22Rv1 (cell line): ENCODE data around the gene SURF6.

Experiments
- H3K27ac ChIP-seq: fragments of 450-650 bp; 2 replicates; pipeline ENCODE4 v1.5.1; 2017
- ZFX ChIP-seq: fragments of 450-650 bp; IDR thresholded peaks from 2 replicates; pipeline ENCODE4 v1.6.1; 2017; ENCODE audit warnings: antibody characterized with exemption, borderline replicate concordance
- TF ChIP-seq, protein P1 (sequence below): fragments of 450-650 bp; IDR thresholded peaks from 2 replicates; pipeline ENCODE4 v1.5.1; 2017; ENCODE audit warnings: mild to moderate bottlenecking

SURF6 gene

DNA sequence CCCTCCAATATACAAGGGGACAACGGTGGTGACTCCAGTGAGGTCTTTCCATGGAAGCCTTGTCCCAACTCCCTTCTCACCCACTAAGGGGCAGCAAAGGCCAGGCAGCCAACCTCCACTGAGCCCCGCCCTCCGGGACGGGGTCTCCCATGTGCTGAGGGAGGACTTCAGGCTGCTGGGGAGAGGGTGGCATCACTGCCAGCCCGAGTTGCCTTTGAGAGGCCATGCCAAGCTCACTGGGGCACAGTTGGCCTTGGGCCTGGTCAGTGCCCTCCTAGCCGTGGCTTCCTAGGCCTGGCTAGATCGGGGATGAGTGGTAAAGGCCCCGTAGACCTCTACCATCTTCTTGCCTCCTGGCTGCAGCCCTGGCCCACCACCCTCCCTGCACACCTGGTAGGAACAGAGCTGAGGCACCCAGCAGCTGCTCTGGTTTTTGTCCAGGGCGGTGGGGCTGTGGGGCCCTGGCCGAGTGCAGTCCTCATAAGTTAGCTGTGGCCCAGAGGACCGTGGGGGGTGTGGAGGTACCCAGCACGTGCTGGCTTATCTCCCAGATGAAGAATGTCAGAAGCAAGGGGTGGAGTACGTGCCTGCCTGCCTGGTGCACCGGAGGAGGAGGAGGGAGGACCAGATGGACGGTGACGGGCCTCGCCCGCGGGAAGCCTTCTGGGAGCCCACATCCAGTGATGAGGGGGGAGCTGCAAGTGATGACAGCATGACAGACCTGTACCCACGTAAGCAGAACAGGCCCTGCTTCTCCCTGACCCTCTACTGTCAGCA lies 23.6 kb upstream of the SURF6 start:
- TF ChIP-seq ZFX, result no peak
- TF ChIP-seq, protein P1, sequence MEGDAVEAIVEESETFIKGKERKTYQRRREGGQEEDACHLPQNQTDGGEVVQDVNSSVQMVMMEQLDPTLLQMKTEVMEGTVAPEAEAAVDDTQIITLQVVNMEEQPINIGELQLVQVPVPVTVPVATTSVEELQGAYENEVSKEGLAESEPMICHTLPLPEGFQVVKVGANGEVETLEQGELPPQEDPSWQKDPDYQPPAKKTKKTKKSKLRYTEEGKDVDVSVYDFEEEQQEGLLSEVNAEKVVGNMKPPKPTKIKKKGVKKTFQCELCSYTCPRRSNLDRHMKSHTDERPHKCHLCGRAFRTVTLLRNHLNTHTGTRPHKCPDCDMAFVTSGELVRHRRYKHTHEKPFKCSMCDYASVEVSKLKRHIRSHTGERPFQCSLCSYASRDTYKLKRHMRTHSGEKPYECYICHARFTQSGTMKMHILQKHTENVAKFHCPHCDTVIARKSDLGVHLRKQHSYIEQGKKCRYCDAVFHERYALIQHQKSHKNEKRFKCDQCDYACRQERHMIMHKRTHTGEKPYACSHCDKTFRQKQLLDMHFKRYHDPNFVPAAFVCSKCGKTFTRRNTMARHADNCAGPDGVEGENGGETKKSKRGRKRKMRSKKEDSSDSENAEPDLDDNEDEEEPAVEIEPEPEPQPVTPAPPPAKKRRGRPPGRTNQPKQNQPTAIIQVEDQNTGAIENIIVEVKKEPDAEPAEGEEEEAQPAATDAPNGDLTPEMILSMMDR, result 0 out of 2 replicates have a peak, but pooled peaks have one; percentile 18
- H3K27ac ChIP-seq, result no peak overlapping the region

DNA sequence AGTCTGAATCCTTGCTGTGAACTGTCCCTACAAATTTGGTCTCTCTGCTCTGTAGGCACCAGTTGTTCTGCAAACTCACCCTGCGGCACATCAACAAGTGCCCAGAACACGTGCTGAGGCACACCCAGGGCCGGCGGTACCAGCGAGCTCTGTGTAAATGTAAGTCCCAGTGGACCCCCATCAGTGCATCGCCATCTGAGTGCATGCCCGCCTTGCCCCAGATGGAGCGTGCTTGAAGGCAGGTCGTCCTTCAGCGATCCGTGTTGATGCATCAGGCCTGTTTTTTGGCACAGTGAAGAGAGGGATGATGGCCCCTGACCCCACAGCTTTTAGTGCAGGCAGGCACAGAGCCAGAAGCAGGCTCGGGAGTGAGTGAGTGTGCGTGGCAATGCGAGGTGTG lies 21.7 kb upstream of the SURF6 start:
- peak overlapping the region; percentile 71 for H3K27ac ChIP-seq
- TF ChIP-seq, protein P1, result no peak
- TF ChIP-seq ZFX, result no peak

DNA sequence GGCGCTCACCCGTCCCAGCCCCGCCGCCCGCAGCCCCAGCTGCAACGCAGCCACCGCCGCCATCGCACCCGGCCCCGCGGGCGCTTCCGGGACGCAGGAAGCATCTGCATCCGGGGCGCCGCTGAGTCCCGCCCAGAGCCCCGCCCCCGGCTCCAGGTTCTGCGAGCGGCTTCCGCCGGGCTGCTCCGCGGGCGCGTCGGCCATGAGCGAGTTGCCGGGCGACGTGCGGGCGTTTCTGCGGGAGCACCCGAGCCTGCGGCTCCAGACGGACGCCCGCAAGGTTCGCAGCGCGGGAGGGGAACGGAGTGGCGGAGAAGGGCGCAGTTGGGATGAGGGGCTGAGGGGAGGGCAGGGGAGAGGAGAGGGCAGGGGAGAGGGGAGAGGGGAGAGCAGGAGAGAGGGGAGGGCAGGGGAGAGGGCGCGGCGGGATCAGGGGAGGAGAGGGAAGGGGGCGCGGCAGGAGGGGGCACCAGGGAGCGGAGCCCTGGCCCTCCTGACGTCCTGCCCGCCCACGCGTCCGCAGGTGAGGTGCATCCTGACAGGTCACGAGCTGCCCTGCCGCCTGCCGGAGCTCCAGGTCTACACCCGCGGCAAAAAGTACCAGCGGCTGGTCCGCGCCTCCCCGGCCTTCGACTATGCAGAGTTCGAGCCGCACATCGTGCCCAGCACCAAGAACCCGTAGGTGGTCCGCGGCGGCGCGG lies 20.6 kb upstream of the SURF6 start, which contains the start of the genes SURF1 and SURF2:
Gene SURF1, minus strand, starts transcription at position 97 of the 701 bp plus-strand sequence. Its CDS starts 34 bp downstream, at position 63.
Gene SURF2, plus strand, starts transcription at position 160 of the 701 bp plus-strand sequence. Its CDS starts 43 bp downstream, at position 203.
- H3K27ac ChIP-seq, result peak within 1 kb of the TSS; percentile 71
- no peak for TF ChIP-seq ZFX
- TF ChIP-seq, protein P1, result peak; percentile 35

DNA sequence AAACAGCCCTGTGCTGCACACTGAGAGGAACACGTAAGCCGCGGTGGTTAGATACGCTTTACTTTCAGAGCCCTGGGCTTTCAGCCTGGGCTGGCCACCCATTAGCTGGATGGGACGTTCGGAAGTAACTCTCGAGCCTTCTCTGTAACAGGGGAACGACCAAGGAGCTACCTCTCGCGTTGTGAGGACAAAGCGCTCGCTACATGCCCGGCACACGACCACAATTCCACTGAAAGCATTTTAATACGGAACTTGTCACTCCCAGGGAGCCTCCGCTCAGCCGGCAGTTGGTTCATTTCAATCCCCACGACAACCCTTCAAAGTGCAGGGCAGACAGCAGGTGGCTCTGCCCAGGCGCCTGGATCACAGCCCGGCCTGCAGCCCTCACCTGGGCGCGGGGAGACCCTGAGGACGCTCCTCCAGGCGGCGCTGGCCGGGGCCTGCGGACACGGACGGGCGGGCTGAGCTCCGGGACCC lies 19.9 kb upstream of the SURF6 start:
- TF ChIP-seq ZFX, result no peak
- TF ChIP-seq, protein P1, result no peak
- peak overlapping the region; percentile 71 for H3K27ac ChIP-seq

DNA sequence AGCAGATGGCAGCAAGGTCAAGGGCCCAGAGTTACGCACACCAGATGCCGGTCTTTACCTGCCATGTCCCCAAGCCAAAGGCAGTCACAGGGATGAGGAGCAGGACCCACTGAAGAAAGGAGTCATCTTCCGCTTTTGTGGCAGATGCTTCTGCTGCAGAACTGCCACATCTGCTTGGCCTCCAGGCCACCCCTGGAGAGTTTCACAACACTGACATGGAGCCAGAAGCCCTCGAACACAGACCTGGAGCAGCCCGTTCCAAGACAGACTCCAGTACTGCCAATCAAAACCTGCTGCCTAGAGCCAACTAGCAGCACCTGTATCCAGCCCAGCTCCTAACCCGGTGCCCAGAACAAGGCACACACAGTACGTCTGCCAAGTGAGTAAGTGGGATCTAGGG lies 18.8 kb upstream of the SURF6 start:
- H3K27ac ChIP-seq, result peak overlapping the region; percentile 71; the same call in 1 of the 2 replicates
- TF ChIP-seq, protein P1, result no peak
- TF ChIP-seq ZFX, result no peak

DNA sequence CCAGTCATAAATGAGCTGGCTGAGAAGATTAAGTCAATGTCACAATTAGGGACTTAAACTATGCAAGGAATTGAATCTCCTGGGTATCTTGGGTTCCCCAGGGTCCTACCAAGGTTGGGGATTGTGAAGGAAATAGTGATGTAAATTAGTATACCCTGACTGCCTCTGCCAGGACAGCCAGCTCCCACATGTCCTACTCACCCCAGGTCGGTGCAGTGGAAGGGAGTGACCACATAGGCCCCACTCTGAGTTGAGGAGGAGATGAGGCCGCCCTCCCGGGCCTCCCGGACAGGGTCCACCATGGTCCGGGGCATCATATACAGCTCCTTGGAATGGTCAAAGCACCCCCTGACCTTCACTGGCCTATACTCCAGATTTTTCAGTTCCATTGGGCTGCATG lies 17.6 kb upstream of the SURF6 start:
- H3K27ac ChIP-seq, result peak overlapping the region; percentile 92
- no peak for TF ChIP-seq ZFX
- TF ChIP-seq, protein P1, result no peak
